ENCODE results near the gene PHLDA1. TPM values are rescaled to one million over a fixed set of nuclear protein-coding genes. Genes with fewer than 3 reads are reported as not detected.

Gene PHLDA1
- 10 to 100 TPM; 45.2 to 73.1 (median 57.5) TPM for total RNA-seq

- peak within 1 kb of the TSS; percentile 86 to 90 (median 89) for H3K4me3 ChIP-seq (replicated peaks in 1 of 3)
- WGBS, 2 donors: 0 to 1% methylated on average over 17 to 38 of the region's 67 CpGs
- peaks cover 0 to 11% of the 10 kb centered on the region in 2 donors for H3K36me3 ChIP-seq
- peak; percentile 95 to 97 for DNase-seq
- no peaks in the 10 kb centered on the region for H3K9me3 ChIP-seq
- intact Hi-C loops (cut with DNase I): loop anchor here (10.0 kb wide), 2 partner anchors 117 to 477 kb away; no protein-coding TSS in a partner anchor
- H3K4me1 ChIP-seq: peaks cover 21 to 33% of the 10 kb centered on the region in 2 donors
- no peaks in the 10 kb centered on the region for H3K27me3 ChIP-seq
- peak within 1 kb of the TSS; percentile 98 to 99 (median 99) for H3K27ac ChIP-seq
- TF ChIP-seq CTCF (IDR thresholded peaks at IDR 0.05) (peak in 5 of 6 experiments; percentile 41 to 67 (median 60)), POLR2A (IDR thresholded peaks at IDR 0.05) (peak; percentile 94 to 99)
These were observed at the start of gene PHLDA1 for GRCh38 chr12:76031414-76032042. Gene PHLDA1 (minus strand): TSS chr12:76031776.

GRCh38 chr12:76080729-76081415, 49.3 kb upstream of the PHLDA1 start:
- DNase-seq: no peak
- H3K9me3 ChIP-seq: no peaks in the 10 kb centered on the region
- intact Hi-C loops (cut with DNase I): no loop called here
- no peak overlapping the region for H3K27ac ChIP-seq
- H3K36me3 ChIP-seq: no peaks in the 10 kb centered on the region
- TF ChIP-seq POLR2A (IDR thresholded peaks at IDR 0.05) (no peak), CTCF (IDR thresholded peaks at IDR 0.05) (peak in 1 of 6 experiments; percentile 16)
- no peak overlapping the region for H3K4me3 ChIP-seq (replicated peaks in 1 of 3)
- WGBS, 2 donors: 85% methylated on average over 6 of the region's 6 CpGs
- peaks cover 13 to 21% of the 10 kb centered on the region in 2 donors for H3K4me1 ChIP-seq
- H3K27me3 ChIP-seq: no peaks in the 10 kb centered on the region

GRCh38 chr12:76080017-76080728, 48.6 kb upstream of the PHLDA1 start:
- DNase-seq: no peak
- H3K36me3 ChIP-seq: no peaks in the 10 kb centered on the region
- H3K9me3 ChIP-seq: no peaks in the 10 kb centered on the region
- intact Hi-C loops (cut with DNase I): no loop called here
- TF ChIP-seq CTCF (IDR thresholded peaks at IDR 0.05) (no peak), POLR2A (IDR thresholded peaks at IDR 0.05) (no peak)
- no peak overlapping the region for H3K4me3 ChIP-seq (replicated peaks in 1 of 3)
- no peaks in the 10 kb centered on the region for H3K27me3 ChIP-seq
- no peak overlapping the region for H3K27ac ChIP-seq
- 83 to 89% methylated on average over 2 of the region's 2 CpGs for whole genome bisulfite sequencing, 2 donors
- peaks cover 10 to 18% of the 10 kb centered on the region in 2 donors for H3K4me1 ChIP-seq

- intact Hi-C loops (cut with DNase I): loop anchor here (10.0 kb wide), 1 partner anchor 266 kb away; the partner anchor contains the start of gene BBS10
- Histone ChIP-seq H3K9me3 (no peaks in the 10 kb centered on the region), H3K36me3 (no peaks in the 10 kb centered on the region), H3K27me3 (no peaks in the 10 kb centered on the region), H3K4me1 (peaks cover 8 to 16% of the 10 kb centered on the region in 2 donors), H3K4me3 (replicated peaks in 1 of 3) (no peak overlapping the region), H3K27ac (no peak overlapping the region)
- DNase-seq: no peak
- TF ChIP-seq CTCF (IDR thresholded peaks at IDR 0.05) (no peak), POLR2A (IDR thresholded peaks at IDR 0.05) (no peak)
- 90 to 95% methylated on average over 2 of the region's 2 CpGs for WGBS, 2 donors
These were observed 47.2 kb upstream of the PHLDA1 start for GRCh38 chr12:76078748-76079147.

Data from thyroid gland (tissue), 4 donors.